Cardiac fibroblast (primary cell): ENCODE measurements around the gene DDR2.
A peak's percentile ranks its signal among the peaks of the same experiment; 100 is the strongest.

Source experiments
- DNase-seq, 2 donors: peaks; one replicate each; pipeline versions ENCODE4 v3.0.0 to v3.0.0-alpha.2; 2010; ENCODE audit warnings: low read depth in 2 of 2
- H3K4me3 ChIP-seq, 2 donors: replicated peaks in 1 of 2; 1 replicate in 1 of 2; 2 replicates in 1 of 2; pipeline ENCODE4 v1.5.1; 2011; ENCODE audit warnings: low read depth in 2 of 2, low read length in 2 of 2, mild to moderate bottlenecking in 2 of 2, moderate library complexity in 1 of 2
- TF ChIP-seq, protein P1 (sequence below): IDR thresholded peaks from one replicate; pipeline ENCODE4 v1.5.1; 2011; ENCODE audit warnings: low read depth, mild to moderate bottlenecking, low read length, inconsistent platforms

DDR2 gene

DNA sequence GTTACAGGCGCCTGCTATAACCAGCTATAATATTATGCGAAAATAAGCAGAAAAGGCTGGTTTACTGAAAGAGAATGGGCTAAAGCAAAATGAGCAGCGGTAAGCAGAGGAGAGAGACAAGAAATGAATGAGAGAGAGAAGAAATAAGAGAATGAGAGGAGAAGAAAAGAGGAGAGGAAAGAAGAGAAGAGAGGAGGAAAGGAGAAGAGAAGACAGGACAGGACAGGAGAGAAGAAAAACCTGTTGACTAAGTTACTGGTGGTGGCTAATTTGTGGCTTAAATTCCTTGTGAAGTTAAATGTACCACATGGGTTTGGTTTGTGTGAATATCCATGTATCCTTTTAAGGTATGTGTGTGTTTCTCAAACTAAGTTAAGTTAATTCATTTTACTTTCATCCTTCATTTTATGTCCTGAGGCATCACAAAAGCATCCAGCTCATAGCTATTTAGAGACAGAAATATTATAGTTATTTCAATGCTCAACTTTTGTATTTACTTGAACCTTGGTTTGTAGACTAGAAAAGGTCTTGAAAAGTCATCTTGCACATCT, 3.1 kb upstream of the DDR2 start:
- TF ChIP-seq, protein P1, sequence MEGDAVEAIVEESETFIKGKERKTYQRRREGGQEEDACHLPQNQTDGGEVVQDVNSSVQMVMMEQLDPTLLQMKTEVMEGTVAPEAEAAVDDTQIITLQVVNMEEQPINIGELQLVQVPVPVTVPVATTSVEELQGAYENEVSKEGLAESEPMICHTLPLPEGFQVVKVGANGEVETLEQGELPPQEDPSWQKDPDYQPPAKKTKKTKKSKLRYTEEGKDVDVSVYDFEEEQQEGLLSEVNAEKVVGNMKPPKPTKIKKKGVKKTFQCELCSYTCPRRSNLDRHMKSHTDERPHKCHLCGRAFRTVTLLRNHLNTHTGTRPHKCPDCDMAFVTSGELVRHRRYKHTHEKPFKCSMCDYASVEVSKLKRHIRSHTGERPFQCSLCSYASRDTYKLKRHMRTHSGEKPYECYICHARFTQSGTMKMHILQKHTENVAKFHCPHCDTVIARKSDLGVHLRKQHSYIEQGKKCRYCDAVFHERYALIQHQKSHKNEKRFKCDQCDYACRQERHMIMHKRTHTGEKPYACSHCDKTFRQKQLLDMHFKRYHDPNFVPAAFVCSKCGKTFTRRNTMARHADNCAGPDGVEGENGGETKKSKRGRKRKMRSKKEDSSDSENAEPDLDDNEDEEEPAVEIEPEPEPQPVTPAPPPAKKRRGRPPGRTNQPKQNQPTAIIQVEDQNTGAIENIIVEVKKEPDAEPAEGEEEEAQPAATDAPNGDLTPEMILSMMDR, result no peak
- DNase-seq, result peak in 1 of 2 donors; percentile 34
- no peak overlapping the region for H3K4me3 ChIP-seq

DNA sequence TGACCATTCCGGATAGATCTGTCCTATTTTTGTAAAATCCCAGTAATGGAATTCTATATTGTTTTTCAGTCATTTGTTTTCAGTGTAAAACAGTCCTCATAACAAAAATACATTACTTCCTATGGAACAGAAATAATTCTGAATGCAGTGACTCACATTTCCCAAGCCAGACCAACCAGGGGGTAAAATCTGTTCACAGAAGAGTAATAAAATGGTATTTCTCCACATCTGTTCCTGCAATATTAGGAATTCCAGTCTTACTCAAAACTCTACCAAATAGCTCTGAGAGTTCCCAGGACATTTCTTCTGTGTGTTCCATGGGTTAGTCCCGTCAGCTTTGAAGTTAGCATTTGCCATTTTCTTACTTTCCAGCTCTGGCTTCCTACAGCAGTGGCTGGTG, 2.6 kb upstream of the DDR2 start:
- TF ChIP-seq, protein P1, result no peak
- peak; percentile 70 to 90 for DNase-seq

DNA sequence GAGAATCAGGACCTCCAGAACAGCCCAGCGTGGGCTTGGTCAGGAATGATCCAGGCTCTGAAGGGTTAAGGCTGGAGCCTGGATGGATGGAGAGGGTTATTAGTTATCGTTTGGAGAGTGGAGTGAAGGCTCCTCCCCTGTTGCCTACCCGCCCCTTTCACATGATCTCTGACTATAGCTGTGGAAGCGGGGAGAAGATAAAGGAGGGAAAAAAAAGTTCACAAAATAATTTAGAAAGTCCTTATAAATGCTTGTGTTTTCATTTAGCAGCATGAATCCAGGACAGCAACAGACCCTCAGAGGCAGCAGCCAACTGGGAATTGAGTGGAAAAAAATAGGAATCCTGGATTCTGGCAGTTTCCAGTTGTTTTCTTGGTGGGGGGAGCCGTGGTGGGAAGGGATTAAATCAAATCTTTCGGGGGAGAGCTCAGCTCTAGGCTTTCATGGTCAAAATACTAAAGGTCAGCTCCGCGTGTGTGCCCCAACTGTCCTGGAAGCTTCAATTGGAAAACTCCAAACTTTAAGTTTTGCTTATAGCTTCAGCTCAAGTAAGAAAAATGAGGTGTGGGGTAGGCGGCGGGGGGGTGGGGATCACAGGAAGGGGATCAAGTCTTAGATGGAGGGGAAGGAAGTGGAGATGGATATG, 595 bp upstream of the DDR2 start:
- peak; percentile 78 to 86 for DNase-seq
- peak overlapping the region; percentile 59 to 72 for H3K4me3 ChIP-seq
- TF ChIP-seq, protein P1, result no peak

More for the DNA sequence above, 2.6 kb upstream of the DDR2 start:
- H3K4me3 ChIP-seq, result no peak overlapping the region

DNA sequence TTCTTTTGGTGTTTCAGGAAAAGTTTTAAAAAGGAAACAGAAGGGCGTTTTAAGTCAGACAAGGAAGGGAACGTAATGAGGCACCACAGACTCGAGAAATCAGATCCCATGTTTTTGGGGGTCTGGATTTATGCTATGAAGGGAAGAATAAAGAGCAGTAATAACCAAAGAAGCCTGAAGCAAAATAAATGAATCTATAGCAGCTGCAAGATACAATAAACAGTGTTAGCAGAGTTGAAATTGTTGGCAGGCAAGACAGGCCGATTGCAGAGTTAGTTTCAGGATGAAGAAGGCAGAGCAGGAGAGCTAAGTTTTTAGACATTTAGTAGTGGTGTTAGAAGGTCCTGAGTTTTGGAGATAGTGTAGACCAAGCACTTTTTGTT, 425 bp downstream of the DDR2 start:
- DNase-seq, result peak; percentile 49 to 55
- H3K4me3 ChIP-seq, result peak overlapping the region; percentile 59 to 72
- TF ChIP-seq, protein P1, result no peak

DNA sequence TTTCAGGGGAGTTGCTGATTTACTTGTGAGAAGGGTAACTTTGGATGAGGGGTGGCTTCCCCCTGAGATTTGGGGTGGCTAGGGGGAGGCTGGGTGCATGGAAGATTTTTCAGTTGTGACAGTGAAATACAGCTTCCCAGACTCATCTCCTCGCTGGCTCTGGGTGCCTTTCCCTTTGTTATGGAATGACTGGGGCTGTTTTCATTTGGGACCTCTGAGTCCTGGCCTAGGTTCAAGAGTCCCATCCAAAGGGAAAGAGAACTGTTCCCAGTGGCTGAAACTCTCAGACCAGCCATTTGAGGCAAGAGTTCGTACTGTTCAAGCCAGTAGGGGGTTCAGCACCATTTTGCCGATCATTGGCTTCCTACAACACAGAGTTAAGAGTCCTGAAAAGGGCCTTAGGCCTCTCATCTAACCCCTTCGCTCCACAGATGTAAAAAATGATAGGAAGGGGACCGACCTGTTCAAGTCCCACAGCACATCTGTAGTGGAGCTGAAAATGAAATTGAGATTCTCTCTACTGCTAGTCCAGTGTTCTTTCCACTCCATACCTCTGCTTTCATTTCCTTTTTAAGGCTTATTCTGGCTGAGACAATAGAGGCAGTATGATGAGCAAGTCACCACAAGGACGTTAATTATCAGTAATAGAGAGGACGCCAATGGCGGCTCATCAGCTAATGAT, 958 bp downstream of the DDR2 start:
- TF ChIP-seq, protein P1, result peak; percentile 36
- DNase-seq, result peak; percentile 56 to 70
- peak overlapping the region; percentile 59 to 72 for H3K4me3 ChIP-seq

DNA sequence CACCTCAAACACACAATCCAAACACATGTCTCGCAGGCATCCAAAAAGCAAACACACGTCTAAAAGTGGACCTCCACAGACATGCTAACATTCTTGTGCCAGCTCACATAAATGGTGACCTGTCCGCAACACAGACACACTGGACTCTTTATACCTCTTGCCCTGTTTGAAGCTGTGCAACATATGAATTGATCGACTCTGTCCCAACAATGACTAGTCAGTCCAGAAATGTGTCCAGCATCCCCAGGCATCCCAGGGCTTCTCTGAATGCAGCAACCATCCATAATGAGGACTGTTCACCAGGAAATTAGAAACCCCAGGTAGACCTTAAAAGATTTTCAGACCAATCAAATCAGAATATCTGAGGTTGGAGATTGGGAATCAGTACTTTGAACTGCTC, 3.2 kb downstream of the DDR2 start:
- TF ChIP-seq, protein P1, result no peak
- peak overlapping the region in 1 of 2 donors; percentile 72 for H3K4me3 ChIP-seq
- no peak for DNase-seq
